ENCODE data around the gene MSRB2.
"Not testable (repeated sequence)": the region's sequence is repeated elsewhere in the genome, so short reads cannot be mapped to it uniquely, and the experiment has no call there.

The MSRB2 gene

GRCh38 chr10:23070913-23071218, 24.5 kb upstream of the MSRB2 start:
- H3K27me3 ChIP-seq (replicated peaks in 2 of 5; ENCODE audit: control insufficient read depth in 4 of 5, insufficient read depth in 5 of 5, low read length in 4 of 5) = no peaks in the 10 kb centered on the region
- ChIA-PET CTCF (no interaction called here), POLR2A (no interaction called here)
- DNase-seq = no peak
- H3K9me3 ChIP-seq (ENCODE audit: control extremely low read depth in 1 of 5, control insufficient read depth in 4 of 5, insufficient read depth in 2 of 5, low read depth in 1 of 5, low read length in 4 of 5) = no peaks in the 10 kb centered on the region
- no peaks in the 10 kb centered on the region for H3K4me1 ChIP-seq (ENCODE audit: control extremely low read depth in 1 of 4, control insufficient read depth in 4 of 4, insufficient read depth in 4 of 4, low read length in 3 of 4)
- H3K4me3 ChIP-seq (ENCODE audit: control insufficient read depth in 1 of 7, extremely low read depth in 1 of 7, insufficient read depth in 4 of 7, low read depth in 2 of 7, low read length in 6 of 7) = no peak overlapping the region
- 96% methylated on average over 2 of the region's 3 CpGs for WGBS (ENCODE audit: insufficient coverage)
- no peak overlapping the region for H3K27ac ChIP-seq (ENCODE audit: insufficient read depth in 1 of 2, low read depth in 1 of 2, low read length in 2 of 2, poor library complexity in 1 of 2, severe bottlenecking in 2 of 2)
- H3K36me3 ChIP-seq (ENCODE audit: control insufficient read depth in 4 of 4, insufficient read depth in 4 of 4, low read length in 3 of 4) = no peaks in the 10 kb centered on the region

- H3K9me3 ChIP-seq (ENCODE audit: control extremely low read depth in 1 of 5, control insufficient read depth in 4 of 5, insufficient read depth in 2 of 5, low read depth in 1 of 5, low read length in 4 of 5); H3K36me3 ChIP-seq (ENCODE audit: control insufficient read depth in 4 of 4, insufficient read depth in 4 of 4, low read length in 3 of 4); DNase-seq; H3K4me1 ChIP-seq (ENCODE audit: control extremely low read depth in 1 of 4, control insufficient read depth in 4 of 4, insufficient read depth in 4 of 4, low read length in 3 of 4); H3K27ac ChIP-seq (ENCODE audit: insufficient read depth in 1 of 2, low read depth in 1 of 2, low read length in 2 of 2, poor library complexity in 1 of 2, severe bottlenecking in 2 of 2); H3K4me3 ChIP-seq (ENCODE audit: control insufficient read depth in 1 of 7, extremely low read depth in 1 of 7, insufficient read depth in 4 of 7, low read depth in 2 of 7, low read length in 6 of 7); CTCF ChIA-PET; H3K27me3 ChIP-seq (replicated peaks in 2 of 5; ENCODE audit: control insufficient read depth in 4 of 5, insufficient read depth in 5 of 5, low read length in 4 of 5): not testable (repeated sequence)
- POLR2A ChIA-PET = interaction anchor here (0.6 kb wide), 1 partner anchor 634 kb away, joined by 3 read pairs; no protein-coding TSS in a partner anchor
- 43% methylated on average over 1 of the region's 3 CpGs for WGBS (ENCODE audit: insufficient coverage)
These were observed 22.8 kb upstream of the MSRB2 start for GRCh38 chr10:23072593-23072992.

DNA sequence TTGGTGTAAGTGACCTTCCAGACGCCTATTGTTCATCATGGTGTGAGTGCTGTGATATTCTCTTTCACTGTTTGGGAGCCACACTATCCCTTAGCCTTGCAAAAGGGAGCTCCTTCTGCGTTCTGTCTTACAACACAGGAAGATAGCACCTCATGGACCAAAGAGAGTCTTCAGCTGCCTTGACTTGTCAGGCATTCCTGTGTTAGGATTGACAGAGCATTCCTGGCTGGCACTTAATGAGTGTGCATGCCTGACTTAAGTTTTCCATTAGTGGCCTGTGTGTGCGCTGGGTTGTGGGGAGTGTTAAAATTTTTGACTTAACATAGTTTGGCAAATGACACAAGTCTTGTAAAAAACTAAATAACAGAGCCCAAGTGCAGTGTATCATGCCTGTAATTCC, 21.9 kb upstream of the MSRB2 start:
- Histone ChIP-seq H3K27me3 (replicated peaks in 2 of 5; ENCODE audit: control insufficient read depth in 4 of 5, insufficient read depth in 5 of 5, low read length in 4 of 5) (no peaks in the 10 kb centered on the region), H3K36me3 (ENCODE audit: control insufficient read depth in 4 of 4, insufficient read depth in 4 of 4, low read length in 3 of 4) (no peaks in the 10 kb centered on the region), H3K4me1 (ENCODE audit: control extremely low read depth in 1 of 4, control insufficient read depth in 4 of 4, insufficient read depth in 4 of 4, low read length in 3 of 4) (no peaks in the 10 kb centered on the region), H3K4me3 (ENCODE audit: control insufficient read depth in 1 of 7, extremely low read depth in 1 of 7, insufficient read depth in 4 of 7, low read depth in 2 of 7, low read length in 6 of 7) (no peak overlapping the region), H3K27ac (ENCODE audit: insufficient read depth in 1 of 2, low read depth in 1 of 2, low read length in 2 of 2, poor library complexity in 1 of 2, severe bottlenecking in 2 of 2) (no peak overlapping the region), H3K9me3 (ENCODE audit: control extremely low read depth in 1 of 5, control insufficient read depth in 4 of 5, insufficient read depth in 2 of 5, low read depth in 1 of 5, low read length in 4 of 5) (no peaks in the 10 kb centered on the region)
- WGBS (ENCODE audit: insufficient coverage) = 100% methylated on average over 2 of the region's 3 CpGs
- no peak for DNase-seq
- CTCF ChIA-PET = no interaction called here
- POLR2A ChIA-PET = interaction anchor here (0.6 kb wide), 1 partner anchor 635 kb away, joined by 3 read pairs; no protein-coding TSS in a partner anchor

- Histone ChIP-seq H3K27me3 (replicated peaks in 2 of 5; ENCODE audit: control insufficient read depth in 4 of 5, insufficient read depth in 5 of 5, low read length in 4 of 5) (peaks cover 0 to 9% (median 4%) of the 10 kb centered on the region in 5 experiments), H3K9me3 (ENCODE audit: control extremely low read depth in 1 of 5, control insufficient read depth in 4 of 5, insufficient read depth in 2 of 5, low read depth in 1 of 5, low read length in 4 of 5) (no peaks in the 10 kb centered on the region)
- WGBS (ENCODE audit: insufficient coverage) = 100% methylated on average over 2 of the region's 3 CpGs
These were observed 19.7 kb upstream of the MSRB2 start for GRCh38 chr10:23075672-23076071.

DNA sequence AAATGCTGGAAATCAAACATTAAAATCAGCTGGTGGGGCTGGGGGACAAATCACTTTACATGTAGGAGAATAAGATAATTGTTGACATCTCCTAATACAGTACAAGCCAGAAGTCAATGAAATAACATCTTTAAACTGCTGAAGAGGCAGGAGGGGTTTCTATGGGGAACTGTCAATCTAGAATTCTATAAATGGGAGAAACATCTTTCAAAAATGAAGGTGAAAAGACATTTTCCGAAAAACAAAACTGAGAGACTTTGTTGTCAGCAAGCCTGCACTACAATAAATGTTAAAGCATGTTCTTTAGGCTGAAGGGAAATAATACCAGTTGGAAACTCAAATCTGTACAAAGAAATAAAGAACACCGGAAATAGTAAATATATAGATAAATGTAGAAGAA, 17.3 kb upstream of the MSRB2 start:
- CTCF ChIA-PET = no interaction called here
- Histone ChIP-seq H3K4me3 (ENCODE audit: control insufficient read depth in 1 of 7, extremely low read depth in 1 of 7, insufficient read depth in 4 of 7, low read depth in 2 of 7, low read length in 6 of 7) (no peak overlapping the region), H3K27me3 (replicated peaks in 2 of 5; ENCODE audit: control insufficient read depth in 4 of 5, insufficient read depth in 5 of 5, low read length in 4 of 5) (peaks cover 0 to 12% (median 4%) of the 10 kb centered on the region in 5 experiments), H3K36me3 (ENCODE audit: control insufficient read depth in 4 of 4, insufficient read depth in 4 of 4, low read length in 3 of 4) (no peaks in the 10 kb centered on the region), H3K4me1 (ENCODE audit: control extremely low read depth in 1 of 4, control insufficient read depth in 4 of 4, insufficient read depth in 4 of 4, low read length in 3 of 4) (no peaks in the 10 kb centered on the region), H3K9me3 (ENCODE audit: control extremely low read depth in 1 of 5, control insufficient read depth in 4 of 5, insufficient read depth in 2 of 5, low read depth in 1 of 5, low read length in 4 of 5) (no peaks in the 10 kb centered on the region), H3K27ac (ENCODE audit: insufficient read depth in 1 of 2, low read depth in 1 of 2, low read length in 2 of 2, poor library complexity in 1 of 2, severe bottlenecking in 2 of 2) (no peak overlapping the region)
- no peak for DNase-seq
- POLR2A ChIA-PET = no interaction called here
- no CpG with 5 or more reads among the region's 2 CpGs for WGBS (ENCODE audit: insufficient coverage)

More at GRCh38 chr10:23075672-23076071, 19.7 kb upstream of the MSRB2 start:
- Histone ChIP-seq H3K27ac (ENCODE audit: insufficient read depth in 1 of 2, low read depth in 1 of 2, low read length in 2 of 2, poor library complexity in 1 of 2, severe bottlenecking in 2 of 2) (no peak overlapping the region), H3K4me1 (ENCODE audit: control extremely low read depth in 1 of 4, control insufficient read depth in 4 of 4, insufficient read depth in 4 of 4, low read length in 3 of 4) (no peaks in the 10 kb centered on the region), H3K36me3 (ENCODE audit: control insufficient read depth in 4 of 4, insufficient read depth in 4 of 4, low read length in 3 of 4) (no peaks in the 10 kb centered on the region), H3K4me3 (ENCODE audit: control insufficient read depth in 1 of 7, extremely low read depth in 1 of 7, insufficient read depth in 4 of 7, low read depth in 2 of 7, low read length in 6 of 7) (no peak overlapping the region)
- DNase-seq = no peak
- ChIA-PET CTCF (no interaction called here), POLR2A (no interaction called here)

GRCh38 chr10:23079700-23080099, 15.7 kb upstream of the MSRB2 start:
- POLR2A ChIA-PET = no interaction called here
- Histone ChIP-seq H3K4me3 (ENCODE audit: control insufficient read depth in 1 of 7, extremely low read depth in 1 of 7, insufficient read depth in 4 of 7, low read depth in 2 of 7, low read length in 6 of 7) (no peak overlapping the region), H3K27ac (ENCODE audit: insufficient read depth in 1 of 2, low read depth in 1 of 2, low read length in 2 of 2, poor library complexity in 1 of 2, severe bottlenecking in 2 of 2) (no peak overlapping the region), H3K36me3 (ENCODE audit: control insufficient read depth in 4 of 4, insufficient read depth in 4 of 4, low read length in 3 of 4) (no peaks in the 10 kb centered on the region), H3K4me1 (ENCODE audit: control extremely low read depth in 1 of 4, control insufficient read depth in 4 of 4, insufficient read depth in 4 of 4, low read length in 3 of 4) (no peaks in the 10 kb centered on the region), H3K27me3 (replicated peaks in 2 of 5; ENCODE audit: control insufficient read depth in 4 of 5, insufficient read depth in 5 of 5, low read length in 4 of 5) (peaks cover 0 to 12% (median 4%) of the 10 kb centered on the region in 5 experiments), H3K9me3 (ENCODE audit: control extremely low read depth in 1 of 5, control insufficient read depth in 4 of 5, insufficient read depth in 2 of 5, low read depth in 1 of 5, low read length in 4 of 5) (peaks cover 0 to 3% (median 0%) of the 10 kb centered on the region in 5 experiments)
- CTCF ChIA-PET = no interaction called here
- DNase-seq = no peak
- WGBS (ENCODE audit: insufficient coverage) = 91% methylated on average over 4 of the region's 4 CpGs

DNA sequence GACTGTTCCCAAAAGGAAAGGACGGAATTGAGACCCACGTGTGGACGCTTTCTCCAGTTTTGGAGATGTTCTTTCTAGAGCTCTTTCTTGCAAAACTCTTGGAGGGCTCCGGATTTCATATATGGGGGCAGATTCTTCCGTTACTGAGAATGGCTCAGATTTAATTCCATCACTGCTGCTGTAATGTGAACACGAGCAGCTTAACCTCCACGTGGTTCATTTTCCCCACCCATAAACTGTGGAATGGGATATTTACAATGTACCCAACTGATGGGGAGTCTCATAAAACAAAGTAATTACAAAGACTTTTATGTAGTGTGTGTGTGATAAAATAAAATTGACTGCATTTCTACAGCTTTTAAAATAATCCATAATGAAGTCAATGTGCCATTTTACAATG, 15.1 kb upstream of the MSRB2 start:
- DNase-seq = no peak
- ChIA-PET POLR2A (no interaction called here), CTCF (no interaction called here)
- Histone ChIP-seq H3K4me1 (ENCODE audit: control extremely low read depth in 1 of 4, control insufficient read depth in 4 of 4, insufficient read depth in 4 of 4, low read length in 3 of 4) (no peaks in the 10 kb centered on the region), H3K36me3 (ENCODE audit: control insufficient read depth in 4 of 4, insufficient read depth in 4 of 4, low read length in 3 of 4) (no peaks in the 10 kb centered on the region), H3K27ac (ENCODE audit: insufficient read depth in 1 of 2, low read depth in 1 of 2, low read length in 2 of 2, poor library complexity in 1 of 2, severe bottlenecking in 2 of 2) (no peak overlapping the region), H3K27me3 (replicated peaks in 2 of 5; ENCODE audit: control insufficient read depth in 4 of 5, insufficient read depth in 5 of 5, low read length in 4 of 5) (peaks cover 0 to 12% (median 4%) of the 10 kb centered on the region in 5 experiments), H3K9me3 (ENCODE audit: control extremely low read depth in 1 of 5, control insufficient read depth in 4 of 5, insufficient read depth in 2 of 5, low read depth in 1 of 5, low read length in 4 of 5) (peaks cover 0 to 3% (median 0%) of the 10 kb centered on the region in 5 experiments), H3K4me3 (ENCODE audit: control insufficient read depth in 1 of 7, extremely low read depth in 1 of 7, insufficient read depth in 4 of 7, low read depth in 2 of 7, low read length in 6 of 7) (no peak overlapping the region)
- WGBS (ENCODE audit: insufficient coverage) = 78% methylated on average over 5 of the region's 7 CpGs

Data from common myeloid progenitor, CD34-positive (primary cell).